Cardiac fibroblast (primary cell): ENCODE data around the gene SIN3B.

Experiments
- DNase-seq, 2 donors: peaks; one replicate each; pipeline versions ENCODE4 v3.0.0 to v3.0.0-alpha.2; 2010; ENCODE audit warnings: low read depth in 2 of 2
- H3K4me3 ChIP-seq, 2 donors: replicated peaks in 1 of 2; 1 replicate in 1 of 2; 2 replicates in 1 of 2; pipeline ENCODE4 v1.5.1; 2011; ENCODE audit warnings: low read depth in 2 of 2, low read length in 2 of 2, mild to moderate bottlenecking in 2 of 2, moderate library complexity in 1 of 2
- TF ChIP-seq, protein P1 (sequence below): IDR thresholded peaks from one replicate; pipeline ENCODE4 v1.5.1; 2011; ENCODE audit warnings: low read depth, mild to moderate bottlenecking, low read length, inconsistent platforms

Gene SIN3B

GRCh38 chr19:16887353-16888265 is 58.4 kb downstream of the SIN3B start:
- TF ChIP-seq, protein P1, sequence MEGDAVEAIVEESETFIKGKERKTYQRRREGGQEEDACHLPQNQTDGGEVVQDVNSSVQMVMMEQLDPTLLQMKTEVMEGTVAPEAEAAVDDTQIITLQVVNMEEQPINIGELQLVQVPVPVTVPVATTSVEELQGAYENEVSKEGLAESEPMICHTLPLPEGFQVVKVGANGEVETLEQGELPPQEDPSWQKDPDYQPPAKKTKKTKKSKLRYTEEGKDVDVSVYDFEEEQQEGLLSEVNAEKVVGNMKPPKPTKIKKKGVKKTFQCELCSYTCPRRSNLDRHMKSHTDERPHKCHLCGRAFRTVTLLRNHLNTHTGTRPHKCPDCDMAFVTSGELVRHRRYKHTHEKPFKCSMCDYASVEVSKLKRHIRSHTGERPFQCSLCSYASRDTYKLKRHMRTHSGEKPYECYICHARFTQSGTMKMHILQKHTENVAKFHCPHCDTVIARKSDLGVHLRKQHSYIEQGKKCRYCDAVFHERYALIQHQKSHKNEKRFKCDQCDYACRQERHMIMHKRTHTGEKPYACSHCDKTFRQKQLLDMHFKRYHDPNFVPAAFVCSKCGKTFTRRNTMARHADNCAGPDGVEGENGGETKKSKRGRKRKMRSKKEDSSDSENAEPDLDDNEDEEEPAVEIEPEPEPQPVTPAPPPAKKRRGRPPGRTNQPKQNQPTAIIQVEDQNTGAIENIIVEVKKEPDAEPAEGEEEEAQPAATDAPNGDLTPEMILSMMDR: no peak
- H3K4me3 ChIP-seq: no peak overlapping the region
- DNase-seq: peak in 1 of 2 donors; percentile 22

DNA sequence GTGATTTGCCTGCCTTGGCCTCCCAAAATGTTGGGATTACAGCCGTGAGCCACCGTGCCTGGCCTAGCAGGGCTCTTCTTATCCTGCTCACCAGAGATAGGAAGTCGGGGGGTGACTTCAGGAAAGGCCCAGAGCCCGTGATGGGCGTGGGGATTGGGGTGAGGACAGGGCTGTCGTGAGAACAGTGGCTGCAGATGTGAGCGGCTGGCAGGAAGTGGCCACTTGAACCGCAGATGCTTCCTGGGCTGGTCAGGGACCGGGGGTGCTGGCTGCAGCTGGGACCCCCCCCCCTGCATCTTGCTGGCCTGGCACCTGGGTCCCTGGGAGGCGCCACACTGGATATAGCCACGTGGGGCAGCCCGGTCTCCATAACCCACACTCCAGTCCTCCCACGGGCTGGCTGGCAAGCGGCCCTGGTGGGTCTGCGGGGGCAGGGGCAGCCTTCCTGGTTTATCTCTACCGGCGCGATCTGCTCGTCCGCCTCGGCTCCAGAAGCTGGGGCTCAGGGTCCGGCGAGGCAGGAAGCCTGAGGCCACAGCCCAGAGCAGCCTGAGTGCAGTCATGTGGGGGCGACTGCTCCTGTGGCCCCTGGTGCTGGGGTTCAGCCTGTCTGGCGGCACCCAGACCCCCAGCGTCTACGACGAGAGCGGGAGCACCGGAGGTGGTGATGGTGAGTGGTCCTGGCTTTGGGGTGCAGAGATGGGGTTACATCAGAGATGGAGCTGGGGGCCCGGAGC is 59.6 kb downstream of the SIN3B start, which contains the start of gene F2RL3:
TSS of gene F2RL3 (plus strand) at position 371 of the 737 bp plus-strand sequence. CDS start at position 562, 191 bp downstream.
- TF ChIP-seq, protein P1: no peak
- DNase-seq: peak; percentile 45 to 46
- H3K4me3 ChIP-seq: no peak within 1 kb of the TSS

DNA sequence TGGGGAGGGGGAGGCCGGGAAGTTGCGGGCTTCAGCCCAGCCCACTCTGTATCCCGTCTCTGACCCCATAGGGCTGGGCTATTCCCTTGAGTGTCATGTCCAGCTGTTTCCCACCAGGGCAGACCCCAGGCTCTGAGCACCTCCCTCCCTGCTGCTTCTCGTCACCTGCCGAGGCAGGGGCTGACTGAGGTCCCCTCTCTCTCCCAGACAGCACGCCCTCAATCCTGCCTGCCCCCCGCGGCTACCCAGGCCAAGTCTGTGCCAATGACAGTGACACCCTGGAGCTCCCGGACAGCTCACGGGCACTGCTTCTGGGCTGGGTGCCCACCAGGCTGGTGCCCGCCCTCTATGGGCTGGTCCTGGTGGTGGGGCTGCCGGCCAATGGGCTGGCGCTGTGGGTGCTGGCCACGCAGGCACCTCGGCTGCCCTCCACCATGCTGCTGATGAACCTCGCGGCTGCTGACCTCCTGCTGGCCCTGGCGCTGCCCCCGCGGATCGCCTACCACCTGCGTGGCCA is 60.2 kb downstream of the SIN3B start:
- H3K4me3 ChIP-seq: no peak overlapping the region
- no peak for DNase-seq
- TF ChIP-seq, protein P1: no peak

GRCh38 chr19:16889883-16890460 is 60.8 kb downstream of the SIN3B start:
- H3K4me3 ChIP-seq: no peak overlapping the region
- TF ChIP-seq, protein P1: no peak
- no peak for DNase-seq

- TF ChIP-seq, protein P1: no peak
- DNase-seq: no peak
- H3K4me3 ChIP-seq: no peak overlapping the region
Measured at GRCh38 chr19:16890461-16891184, 61.4 kb downstream of the SIN3B start.
